Left ventricle myocardium inferior (tissue), 1 donor: ENCODE results near the gene TSPEAR. TPM values are rescaled to one million over a fixed set of nuclear protein-coding genes. Genes with fewer than 3 reads are reported as not detected.

ENCODE experiments used
- DNase-seq: peaks from one replicate; pipeline ENCODE4 v3.0.0-alpha.2; 2020
- H3K27ac ChIP-seq: fragments of 200-600 bp; replicated peaks from 2 replicates; pipeline ENCODE4 v1.8.0; 2021
- H3K27me3 ChIP-seq: fragments of 200-600 bp; 2 replicates; pipeline ENCODE4 v1.8.0; 2021; ENCODE audit warnings: low read depth
- H3K36me3 ChIP-seq: fragments of 200-600 bp; 2 replicates; pipeline ENCODE4 v1.8.0; 2021
- H3K4me1 ChIP-seq: fragments of 200-600 bp; 2 replicates; pipeline ENCODE4 v1.8.0; 2021
- H3K4me3 ChIP-seq: fragments of 200-600 bp; 2 replicates; pipeline ENCODE4 v1.8.0; 2021; ENCODE audit warnings: mild to moderate bottlenecking, moderate library complexity
- H3K9me3 ChIP-seq: fragments of 200-600 bp; replicated peaks from 2 replicates; pipeline ENCODE4 v1.8.0; 2021
- CTCF ChIP-seq: fragments of 200-600 bp; IDR thresholded peaks from 2 replicates; pipeline ENCODE4 v1.8.0; 2021; ENCODE audit warnings: antibody characterized with exemption, mild to moderate bottlenecking, borderline replicate concordance
- intact Hi-C: fragments of 100-400 bp; cut with micrococcal nuclease; formaldehyde crosslinking; loops from one replicate; pipeline ENCODE4 v1.11.0; 2022
- total RNA-seq: library from RNA; stranded (reverse); fragmentation: NEBNext Ultra II Directional; extraction: Animal tissue kit (Norgen Biotek cat#: 25700); gene quantifications from one replicate; pipeline ENCODE4 v1.2.1, GENCODE V29; 2021
- donor health status: DM: no; HTN: yes; CAD: no; lungs with severe emphysema.

TSPEAR gene
- total RNA-seq, 1 donor from 2014 or later: 3.3 TPM

GRCh38 chr21:44499631-44500030 is 211.7 kb downstream of the TSPEAR start:
- intact Hi-C loops: no loop called here
- Histone ChIP-seq H3K4me3 (no peak overlapping the region), H3K9me3 (no peaks in the 10 kb centered on the region), H3K27me3 (peaks cover 30% of the 10 kb centered on the region), H3K4me1 (peaks cover 36% of the 10 kb centered on the region), H3K27ac (no peak overlapping the region), H3K36me3 (no peaks in the 10 kb centered on the region)
- TF ChIP-seq CTCF: no peak
- DNase-seq: no peak

GRCh38 chr21:44499211-44499560 is 212.2 kb downstream of the TSPEAR start:
- no peaks in the 10 kb centered on the region for H3K9me3 ChIP-seq
- DNase-seq: no peak
- intact Hi-C loops: no loop called here
- TF ChIP-seq CTCF: no peak
- H3K4me3 ChIP-seq: no peak overlapping the region
- H3K27ac ChIP-seq: no peak overlapping the region
- peaks cover 37% of the 10 kb centered on the region for H3K4me1 ChIP-seq
- no peaks in the 10 kb centered on the region for H3K36me3 ChIP-seq
- peaks cover 33% of the 10 kb centered on the region for H3K27me3 ChIP-seq

GRCh38 chr21:44498280-44499210 is 212.8 kb downstream of the TSPEAR start:
- no peak overlapping the region for H3K27ac ChIP-seq
- DNase-seq: no peak
- peaks cover 2% of the 10 kb centered on the region for H3K9me3 ChIP-seq
- peaks cover 38% of the 10 kb centered on the region for H3K27me3 ChIP-seq
- no peak overlapping the region for H3K4me3 ChIP-seq
- H3K36me3 ChIP-seq: no peaks in the 10 kb centered on the region
- H3K4me1 ChIP-seq: peaks cover 37% of the 10 kb centered on the region
- intact Hi-C loops: no loop called here
- no peak for TF ChIP-seq CTCF

- Histone ChIP-seq H3K9me3 (peaks cover 10% of the 10 kb centered on the region), H3K27ac (no peak overlapping the region), H3K4me1 (peaks cover 37% of the 10 kb centered on the region), H3K27me3 (peaks cover 38% of the 10 kb centered on the region), H3K36me3 (no peaks in the 10 kb centered on the region), H3K4me3 (no peak overlapping the region)
- no peak for DNase-seq
- intact Hi-C loops: no loop called here
- no peak for TF ChIP-seq CTCF
These were observed 213.7 kb downstream of the TSPEAR start for GRCh38 chr21:44497703-44498126.

- H3K27ac ChIP-seq: no peak overlapping the region
- no peaks in the 10 kb centered on the region for H3K36me3 ChIP-seq
- no peak for DNase-seq
- H3K9me3 ChIP-seq: peaks cover 16% of the 10 kb centered on the region
- H3K4me3 ChIP-seq: no peak overlapping the region
- TF ChIP-seq CTCF: no peak
- H3K4me1 ChIP-seq: peaks cover 37% of the 10 kb centered on the region
- intact Hi-C loops: no loop called here
- peaks cover 36% of the 10 kb centered on the region for H3K27me3 ChIP-seq
These were observed 214.5 kb downstream of the TSPEAR start for GRCh38 chr21:44496564-44497550.
